Right renal cortex interstitium (tissue), 3 donors: ENCODE results near the gene KCTD16. TPM values are rescaled to one million over a fixed set of nuclear protein-coding genes. Genes with fewer than 3 reads are reported as not detected.
A peak's percentile ranks its signal among the peaks of the same experiment; 100 is the strongest.

Source experiments
- DNase-seq, 3 donors: peaks; one replicate each; pipeline ENCODE4 v3.0.0-alpha.2; 2013; ENCODE audit warnings: low read depth in 3 of 3, low spot score in 2 of 3
- polyA plus RNA-seq, 3 donors: library from polyadenylated mRNA; unstranded; fragments of 120-200 nt; gene quantifications; one replicate each; pipeline ENCODE4 v1.2.1, GENCODE V29; 2013; ENCODE audit not compliant: insufficient read length in 3 of 3

KCTD16 gene
- polyA plus RNA-seq, 3 donors = 2.2 to 2.8 (median 2.7) TPM

- no peak for DNase-seq
Measured at GRCh38 chr5:144487207-144487606, 316.5 kb downstream of the KCTD16 start.

- DNase-seq = no peak
Measured at GRCh38 chr5:144487761-144488160, 317.1 kb downstream of the KCTD16 start.

- DNase-seq = no peak
Measured at GRCh38 chr5:144503123-144503522, 332.4 kb downstream of the KCTD16 start.

- DNase-seq = no peak
Measured at GRCh38 chr5:144504929-144505577, 334.4 kb downstream of the KCTD16 start.

- peak; percentile 8 to 51 (median 47) for DNase-seq
Measured at GRCh38 chr5:144510845-144511579, 340.3 kb downstream of the KCTD16 start.

GRCh38 chr5:144511580-144512072, 341.0 kb downstream of the KCTD16 start:
- no peak for DNase-seq

GRCh38 chr5:144522698-144523097, 352.0 kb downstream of the KCTD16 start:
- no peak for DNase-seq

GRCh38 chr5:144525000-144525399, 354.3 kb downstream of the KCTD16 start:
- no peak for DNase-seq

GRCh38 chr5:144531188-144531587, 360.5 kb downstream of the KCTD16 start:
- DNase-seq = no peak

Other genes with a start within 250 kb of the KCTD16 start
- gene YIPF5, start 214 bp upstream of the KCTD16 start, polyA plus RNA-seq = 10 to 100 TPM; 74.2 to 78.4 (median 77.1) TPM